Nephron progenitor cell (in vitro differentiated cells): ENCODE measurements around the gene PPDPF.

Experiments
- DNase-seq: peaks from one replicate; pipeline ENCODE4 v3.0.0; 2021
- H3K27ac Mint-ChIP-seq: 2 replicates; pipeline ENCODE4 v1.8.0; 2021; ENCODE audit warnings: mild to moderate bottlenecking, moderate library complexity, mixed read lengths
- H3K27me3 Mint-ChIP-seq: 2 replicates; pipeline ENCODE4 v1.8.0; 2021; ENCODE audit warnings: mild to moderate bottlenecking, low read depth, mixed read lengths; ENCODE audit not compliant: poor library complexity
- H3K36me3 Mint-ChIP-seq: 2 replicates; pipeline ENCODE4 v1.8.0; 2021; ENCODE audit warnings: low read depth, mixed read lengths
- H3K4me1 Mint-ChIP-seq: 2 replicates; pipeline ENCODE4 v1.8.0; 2021; ENCODE audit warnings: mixed read lengths
- H3K4me3 Mint-ChIP-seq: 2 replicates; pipeline ENCODE4 v1.8.0; 2021; ENCODE audit warnings: mild to moderate bottlenecking, moderate library complexity, mixed read lengths
- H3K9me3 Mint-ChIP-seq: 2 replicates; pipeline ENCODE4 v1.8.0; 2021; ENCODE audit warnings: mild to moderate bottlenecking, moderate library complexity, mixed read lengths
- TF ChIP-seq, protein P1 (sequence below): fragments of 200-600 bp; sonication (generic); IDR thresholded peaks from 2 replicates; pipeline ENCODE4 v1.5.0; 2021; ENCODE audit warnings: antibody characterized with exemption

Gene PPDPF

DNA sequence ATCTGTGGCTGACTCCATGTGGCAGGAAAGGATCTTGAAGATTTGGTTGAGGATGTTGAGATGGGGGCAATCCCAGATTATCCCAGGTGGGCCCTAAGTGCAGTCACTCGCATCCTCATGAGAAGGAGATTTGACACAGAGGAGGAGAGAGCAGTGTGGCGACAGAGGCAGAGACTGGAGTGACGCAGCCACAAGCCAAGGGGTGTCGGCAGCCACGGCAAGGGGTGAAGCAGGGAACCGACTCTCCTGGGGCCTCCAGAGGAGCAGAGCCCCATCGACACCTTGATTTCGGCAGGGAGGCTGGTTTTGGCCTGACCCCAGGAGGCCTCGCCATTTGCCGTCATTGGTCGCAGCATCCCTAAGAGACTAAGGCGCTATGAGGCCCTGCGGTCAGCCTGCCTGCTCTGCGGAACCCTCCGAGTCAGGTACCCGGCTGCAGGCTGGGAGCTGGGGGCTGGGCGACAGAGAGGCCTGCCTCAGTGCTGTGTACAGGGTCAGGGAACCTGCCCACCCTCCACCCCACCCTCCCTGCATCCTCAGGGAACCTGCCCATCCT, 34.2 kb upstream of the PPDPF start:
- H3K36me3 Mint-ChIP-seq: no peaks in the 10 kb centered on the region
- peaks cover 66% of the 10 kb centered on the region for H3K27me3 Mint-ChIP-seq
- TF ChIP-seq, protein P1, sequence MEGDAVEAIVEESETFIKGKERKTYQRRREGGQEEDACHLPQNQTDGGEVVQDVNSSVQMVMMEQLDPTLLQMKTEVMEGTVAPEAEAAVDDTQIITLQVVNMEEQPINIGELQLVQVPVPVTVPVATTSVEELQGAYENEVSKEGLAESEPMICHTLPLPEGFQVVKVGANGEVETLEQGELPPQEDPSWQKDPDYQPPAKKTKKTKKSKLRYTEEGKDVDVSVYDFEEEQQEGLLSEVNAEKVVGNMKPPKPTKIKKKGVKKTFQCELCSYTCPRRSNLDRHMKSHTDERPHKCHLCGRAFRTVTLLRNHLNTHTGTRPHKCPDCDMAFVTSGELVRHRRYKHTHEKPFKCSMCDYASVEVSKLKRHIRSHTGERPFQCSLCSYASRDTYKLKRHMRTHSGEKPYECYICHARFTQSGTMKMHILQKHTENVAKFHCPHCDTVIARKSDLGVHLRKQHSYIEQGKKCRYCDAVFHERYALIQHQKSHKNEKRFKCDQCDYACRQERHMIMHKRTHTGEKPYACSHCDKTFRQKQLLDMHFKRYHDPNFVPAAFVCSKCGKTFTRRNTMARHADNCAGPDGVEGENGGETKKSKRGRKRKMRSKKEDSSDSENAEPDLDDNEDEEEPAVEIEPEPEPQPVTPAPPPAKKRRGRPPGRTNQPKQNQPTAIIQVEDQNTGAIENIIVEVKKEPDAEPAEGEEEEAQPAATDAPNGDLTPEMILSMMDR: no peak
- H3K9me3 Mint-ChIP-seq: peaks cover 4% of the 10 kb centered on the region
- DNase-seq: no peak
- no peak overlapping the region for H3K4me3 Mint-ChIP-seq
- peaks cover 9% of the 10 kb centered on the region for H3K4me1 Mint-ChIP-seq
- no peak overlapping the region for H3K27ac Mint-ChIP-seq

DNA sequence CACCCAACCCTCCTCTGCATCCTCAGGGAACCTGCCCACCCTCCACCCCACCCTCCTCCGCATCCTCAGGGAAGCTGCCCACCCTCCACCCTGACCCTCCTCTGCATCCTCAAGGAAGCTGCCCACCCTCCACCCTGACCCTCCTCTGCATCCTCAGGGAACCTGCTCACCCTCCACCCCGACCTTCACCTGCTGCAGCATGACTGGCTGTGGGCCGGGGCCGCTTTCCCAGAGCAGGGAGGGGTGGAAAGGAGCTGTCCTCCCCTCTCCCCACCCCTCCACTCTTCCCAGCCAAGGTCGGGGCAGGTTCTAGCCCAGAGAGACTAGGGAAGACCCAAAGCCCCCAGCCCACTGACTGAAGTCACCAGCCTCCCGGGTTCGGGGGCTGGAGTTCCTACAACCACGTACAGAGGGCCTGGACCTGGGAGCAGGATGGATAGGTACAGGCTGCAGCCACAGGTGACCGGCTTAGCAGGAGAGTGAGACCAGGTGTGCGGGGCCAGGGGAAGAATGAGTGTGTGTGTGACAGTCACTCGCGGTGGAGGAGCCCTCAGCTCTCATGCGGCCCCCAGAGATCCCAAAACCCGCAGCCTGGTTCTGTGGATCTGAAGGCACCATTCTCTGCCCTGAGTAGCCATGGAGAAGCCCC, 33.3 kb upstream of the PPDPF start:
- TF ChIP-seq, protein P1: no peak
- DNase-seq: no peak
- peaks cover 69% of the 10 kb centered on the region for H3K27me3 Mint-ChIP-seq
- H3K27ac Mint-ChIP-seq: no peak overlapping the region
- H3K36me3 Mint-ChIP-seq: no peaks in the 10 kb centered on the region
- peaks cover 4% of the 10 kb centered on the region for H3K9me3 Mint-ChIP-seq
- H3K4me3 Mint-ChIP-seq: peak overlapping the region; percentile 61
- H3K4me1 Mint-ChIP-seq: peaks cover 9% of the 10 kb centered on the region

DNA sequence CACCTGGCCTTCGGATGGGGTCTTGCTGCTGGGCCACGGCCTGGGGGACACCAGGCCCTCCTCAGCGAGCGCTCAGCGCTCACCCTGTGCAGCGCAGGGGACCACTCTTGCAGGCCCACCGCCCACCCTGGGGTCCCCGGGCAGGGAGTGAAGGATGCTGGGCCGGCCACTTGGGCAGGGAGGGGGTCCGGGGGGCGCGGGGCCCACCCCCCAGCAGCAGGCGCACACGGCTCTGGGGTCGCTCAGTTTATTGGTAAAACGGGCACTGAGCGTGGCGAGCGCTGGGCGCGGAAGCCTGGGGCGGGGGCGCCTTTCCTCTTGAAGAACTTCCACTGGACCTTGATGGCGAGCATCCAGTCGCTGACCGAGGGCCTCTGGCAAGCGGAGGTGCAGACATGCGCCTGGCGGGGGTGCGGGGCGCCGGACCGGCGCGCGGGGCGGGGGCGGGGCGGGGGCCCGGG, 32.8 kb upstream of the PPDPF start:
- peaks cover 4% of the 10 kb centered on the region for H3K9me3 Mint-ChIP-seq
- peaks cover 68% of the 10 kb centered on the region for H3K27me3 Mint-ChIP-seq
- no peak overlapping the region for H3K4me3 Mint-ChIP-seq
- peaks cover 7% of the 10 kb centered on the region for H3K4me1 Mint-ChIP-seq
- DNase-seq: no peak
- TF ChIP-seq, protein P1: no peak
- no peaks in the 10 kb centered on the region for H3K36me3 Mint-ChIP-seq
- H3K27ac Mint-ChIP-seq: no peak overlapping the region

DNA sequence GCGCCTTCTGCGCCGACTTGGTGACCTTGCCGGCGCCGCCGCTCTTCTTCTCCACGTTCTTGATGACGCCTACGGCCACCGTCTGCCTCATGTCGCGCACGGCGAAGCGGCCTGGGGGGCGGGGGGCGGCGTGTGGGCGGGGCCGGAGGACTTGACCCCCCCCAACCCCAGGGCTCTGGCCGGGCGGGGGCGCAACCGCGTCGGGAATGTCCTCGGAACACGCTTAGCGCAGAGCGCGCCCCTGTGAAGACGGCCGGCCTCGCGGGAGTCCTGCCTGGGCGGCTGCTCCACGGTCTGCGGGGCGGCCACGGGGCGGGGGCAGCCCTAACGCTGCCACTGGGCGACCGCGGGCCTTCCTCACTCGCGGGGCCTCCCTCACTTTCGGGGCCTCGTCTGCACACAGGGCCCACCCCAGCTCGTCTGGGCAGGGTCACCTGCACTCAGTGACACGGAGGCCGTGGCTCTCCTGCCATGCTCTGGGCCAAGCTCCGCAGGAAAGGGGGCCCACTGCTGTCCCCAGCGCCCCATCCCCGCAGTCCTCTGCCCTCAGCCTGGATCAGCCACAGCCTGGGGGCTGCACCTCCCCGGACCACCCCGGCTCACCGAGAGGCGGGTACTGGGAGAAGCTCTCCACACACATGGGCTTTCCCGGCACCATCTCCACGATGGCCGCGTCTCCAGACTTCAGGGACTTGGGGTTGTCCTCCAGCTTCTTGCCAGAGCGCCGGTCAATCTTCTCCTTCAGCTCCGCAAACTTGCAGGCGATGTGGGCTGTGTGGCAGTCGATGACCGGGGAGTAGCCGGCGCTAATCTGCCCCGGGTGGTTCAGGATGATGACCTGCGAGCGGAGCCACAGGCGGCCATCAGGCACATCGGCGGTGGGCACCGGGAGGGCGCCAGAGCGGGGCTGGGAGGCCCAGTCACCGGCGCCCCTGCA, 32.0 kb upstream of the PPDPF start:
- H3K4me3 Mint-ChIP-seq: no peak overlapping the region

DNA sequence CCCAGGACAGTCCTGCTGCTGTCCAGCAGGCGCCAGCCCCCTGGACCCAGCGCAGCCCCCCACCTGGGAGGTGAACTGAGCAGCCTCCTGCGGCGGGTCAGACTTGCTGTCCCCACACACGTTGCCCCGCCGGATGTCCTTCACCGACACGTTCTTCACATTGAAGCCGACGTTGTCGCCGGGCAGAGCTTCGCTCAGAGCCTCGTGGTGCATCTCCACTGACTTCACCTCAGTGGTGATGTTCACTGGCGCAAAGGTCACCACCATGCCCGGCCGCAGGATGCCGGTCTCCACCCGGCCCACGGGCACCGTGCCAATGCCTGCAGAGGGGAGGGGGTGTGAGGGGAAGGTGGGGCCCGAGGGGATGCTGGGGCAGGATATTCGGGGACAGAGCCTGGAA, 30.1 kb upstream of the PPDPF start:
- H3K4me3 Mint-ChIP-seq: no peak overlapping the region
- no peaks in the 10 kb centered on the region for H3K36me3 Mint-ChIP-seq
- no peaks in the 10 kb centered on the region for H3K4me1 Mint-ChIP-seq
- H3K27ac Mint-ChIP-seq: no peak overlapping the region
- peaks cover 76% of the 10 kb centered on the region for H3K27me3 Mint-ChIP-seq
- TF ChIP-seq, protein P1: no peak
- no peak for DNase-seq
- peaks cover 4% of the 10 kb centered on the region for H3K9me3 Mint-ChIP-seq

More for the DNA sequence above, 32.0 kb upstream of the PPDPF start:
- H3K9me3 Mint-ChIP-seq: peaks cover 4% of the 10 kb centered on the region
- peaks cover 72% of the 10 kb centered on the region for H3K27me3 Mint-ChIP-seq
- no peak overlapping the region for H3K27ac Mint-ChIP-seq
- DNase-seq: peak; percentile 63
- TF ChIP-seq, protein P1: no peak
- peaks cover 5% of the 10 kb centered on the region for H3K4me1 Mint-ChIP-seq
- no peaks in the 10 kb centered on the region for H3K36me3 Mint-ChIP-seq
